HG03039 (cell line): ENCODE measurements around the gene TROAP.
A peak's percentile ranks its signal among the peaks of the same experiment; 100 is the strongest.

ENCODE experiments used
- ATAC-seq: cut with Tn5 transposase; IDR thresholded peaks from one replicate; pipeline ENCODE4 v1.9.1; 2021; ENCODE audit warnings: mild to moderate bottlenecking, moderate library complexity; ENCODE audit not compliant: unreplicated experiment

TROAP gene

GRCh38 chr12:49341777-49342065, 18.7 kb downstream of the TROAP start:
- no peak for ATAC-seq

- peak; percentile 63 for ATAC-seq
Measured at GRCh38 chr12:49342066-49342913, 19.2 kb downstream of the TROAP start.

DNA sequence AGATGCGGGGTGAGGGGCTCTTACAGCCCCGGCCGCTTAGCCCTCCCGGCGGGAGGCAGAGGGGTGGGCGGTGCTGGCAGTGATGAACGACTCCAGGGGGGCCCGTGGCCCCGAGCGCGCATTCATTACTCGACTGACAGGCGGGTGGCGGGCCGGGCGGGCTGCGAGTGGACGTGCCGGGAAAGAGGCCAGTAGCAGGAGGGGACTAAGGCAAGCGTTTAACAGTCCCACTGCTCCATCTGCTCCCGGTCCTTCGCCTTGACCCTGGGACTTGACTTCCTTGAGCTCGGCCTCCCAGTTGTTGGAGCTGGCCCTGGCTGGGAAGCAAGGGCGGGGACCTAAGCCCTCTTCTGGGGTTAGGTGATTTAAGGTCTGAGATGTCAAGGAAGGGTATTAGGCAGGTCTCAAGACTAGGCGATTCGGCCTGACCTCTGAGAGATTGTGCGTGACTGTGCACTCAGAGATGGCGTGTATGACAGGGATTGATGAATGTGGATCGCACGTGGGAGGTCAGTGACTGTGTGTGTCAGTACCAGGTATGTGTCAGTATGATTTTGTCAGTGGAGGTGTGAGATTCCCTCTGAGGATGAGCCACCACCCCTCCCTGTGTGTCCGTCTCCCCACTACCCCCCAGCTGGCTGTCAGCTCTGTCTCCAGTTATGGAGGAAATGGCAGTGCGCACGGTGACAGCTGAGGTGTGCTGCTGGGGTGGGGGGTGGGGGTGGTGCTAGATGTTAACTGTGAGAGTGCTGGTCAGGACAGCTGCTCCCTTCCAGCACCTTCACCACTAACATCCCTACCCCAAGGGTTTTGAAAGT, 20.1 kb downstream of the TROAP start:
- no peak for ATAC-seq

GRCh38 chr12:49344486-49345050, 21.5 kb downstream of the TROAP start:
- ATAC-seq = no peak

DNA sequence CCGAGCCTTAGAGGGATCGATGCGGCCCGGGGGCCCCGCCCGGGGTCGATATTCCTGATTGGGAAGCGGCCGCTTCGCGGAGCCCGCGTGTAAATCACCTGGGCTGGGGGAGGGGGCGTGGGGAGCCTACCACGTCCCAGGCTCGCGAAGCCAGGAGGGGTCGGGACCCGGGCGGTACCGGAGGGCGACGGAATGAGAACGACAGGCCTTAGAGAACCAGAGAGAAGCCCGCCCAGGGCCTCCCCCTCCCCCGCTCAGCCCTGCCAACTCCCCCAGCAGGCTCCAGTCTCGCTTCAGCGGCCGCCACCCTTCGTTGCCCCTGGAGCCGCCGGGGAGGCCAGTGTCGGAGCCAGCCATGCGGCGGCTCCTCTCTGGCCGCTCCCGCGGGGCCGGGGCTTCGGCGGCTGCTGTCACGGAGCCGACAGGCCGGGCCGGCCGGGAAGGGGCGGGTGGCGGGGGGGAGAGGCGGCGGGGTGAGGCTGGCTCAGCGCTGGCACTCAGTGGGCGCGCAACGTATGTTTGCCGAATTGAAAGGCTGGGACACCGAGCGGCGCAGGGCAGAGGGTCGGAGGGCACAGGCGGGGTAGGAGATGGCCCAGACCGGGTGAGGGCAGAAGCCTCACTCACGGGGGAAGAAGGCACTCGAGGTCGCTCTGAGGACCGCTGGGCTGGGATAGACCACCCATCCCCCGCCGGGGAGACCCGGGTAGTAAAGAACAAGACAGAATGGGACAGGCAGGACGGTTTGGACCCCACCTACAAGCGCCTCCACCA, 22.2 kb downstream of the TROAP start:
- no peak for ATAC-seq

GRCh38 chr12:49345825-49346658, 23.0 kb downstream of the TROAP start:
- no peak for ATAC-seq

- ATAC-seq = no peak
Measured at GRCh38 chr12:49346659-49347310, 23.7 kb downstream of the TROAP start, which contains the start of gene DNAJC22. Gene DNAJC22 (plus strand): TSS chr12:49346888. CDS start chr12:49348873, 1,985 bp downstream.

- ATAC-seq = no peak
Measured at GRCh38 chr12:49347311-49348193, 24.5 kb downstream of the TROAP start.

GRCh38 chr12:49348781-49349180, 25.7 kb downstream of the TROAP start:
- no peak for ATAC-seq

- ATAC-seq = no peak
Measured at GRCh38 chr12:49349266-49349665, 26.2 kb downstream of the TROAP start.

- ATAC-seq = no peak
Measured at GRCh38 chr12:49352351-49352750, 29.3 kb downstream of the TROAP start.

GRCh38 chr12:49355913-49356312, 32.9 kb downstream of the TROAP start:
- ATAC-seq = no peak

DNA sequence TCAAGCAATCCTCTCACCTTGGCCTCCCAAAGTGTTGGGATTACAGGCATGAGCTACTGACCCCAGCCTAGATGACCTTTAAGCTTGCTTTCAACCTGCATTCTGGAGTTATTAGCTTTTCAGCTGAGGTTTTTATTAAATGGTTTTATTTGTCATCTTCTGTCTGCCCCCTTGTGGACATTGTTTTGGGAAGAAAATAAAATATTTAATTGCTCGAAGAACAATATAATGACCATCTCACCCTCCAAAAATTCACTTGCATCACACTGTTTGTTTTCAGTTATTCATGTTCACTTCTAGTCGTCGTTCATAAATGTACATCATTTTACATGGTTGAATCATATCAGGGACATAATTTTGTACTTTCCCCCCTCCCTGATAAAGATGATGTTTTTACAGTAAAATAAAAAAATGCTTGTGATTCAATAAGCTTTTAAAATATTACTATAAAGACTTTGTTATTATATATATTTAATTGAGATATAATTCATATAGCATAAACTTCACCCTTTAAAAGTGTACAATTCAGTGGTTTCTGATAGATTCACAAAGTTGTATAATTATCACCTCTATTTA, 34.1 kb downstream of the TROAP start:
- ATAC-seq = no peak

DNA sequence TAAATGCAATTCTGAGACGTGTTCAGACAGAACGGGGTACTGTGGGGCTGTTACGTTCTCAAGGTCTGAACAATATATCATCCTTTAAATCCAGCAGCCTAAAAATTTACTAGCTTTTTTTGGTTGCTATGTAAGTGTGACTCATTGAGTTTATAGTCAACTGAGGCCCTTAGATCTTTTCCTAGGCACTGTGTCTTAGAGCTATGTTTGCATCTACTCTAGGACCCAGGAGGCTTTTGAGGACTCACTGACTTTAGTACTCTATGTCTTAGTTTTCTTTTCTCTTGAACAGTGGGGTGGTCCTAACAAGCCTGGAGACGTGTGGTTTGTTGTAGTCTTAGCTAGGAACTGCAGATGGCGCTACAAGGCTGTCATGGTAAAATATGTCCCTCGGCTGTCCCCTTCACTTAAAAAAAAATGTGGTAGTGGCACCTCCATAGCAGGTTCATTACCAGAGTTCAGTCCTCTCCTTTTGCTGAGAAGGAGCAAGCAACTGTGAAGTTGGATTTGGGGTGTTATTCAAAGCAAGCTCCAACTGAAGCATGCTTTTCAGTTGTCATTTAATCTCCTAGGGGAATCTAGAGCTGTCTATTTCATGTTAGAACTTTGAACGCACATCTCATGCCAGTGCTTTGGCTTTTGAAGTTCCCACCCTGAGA, 35.6 kb downstream of the TROAP start:
- no peak for ATAC-seq

GRCh38 chr12:49359671-49360070, 36.6 kb downstream of the TROAP start:
- no peak for ATAC-seq

DNA sequence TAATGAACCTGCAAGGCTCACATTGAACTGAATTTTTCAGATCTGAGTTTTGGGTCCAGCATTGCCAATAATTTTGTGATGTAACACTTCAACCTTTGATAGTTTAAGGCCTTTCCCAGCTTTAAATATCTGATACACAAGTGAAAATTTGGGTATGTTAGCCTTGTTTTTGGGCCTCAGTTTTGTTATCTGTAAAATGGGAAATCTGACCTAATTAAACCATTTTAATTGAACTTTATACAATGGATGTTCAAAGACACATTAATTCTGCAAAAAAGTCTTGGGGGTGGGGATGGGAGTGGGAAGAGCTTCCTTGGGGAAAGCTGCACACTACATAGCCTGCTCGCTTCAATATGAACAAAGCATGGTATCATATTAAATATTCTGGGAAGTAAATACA, 39.0 kb downstream of the TROAP start:
- ATAC-seq = no peak

- ATAC-seq = no peak
Measured at GRCh38 chr12:49364989-49365388, 41.9 kb downstream of the TROAP start.

DNA sequence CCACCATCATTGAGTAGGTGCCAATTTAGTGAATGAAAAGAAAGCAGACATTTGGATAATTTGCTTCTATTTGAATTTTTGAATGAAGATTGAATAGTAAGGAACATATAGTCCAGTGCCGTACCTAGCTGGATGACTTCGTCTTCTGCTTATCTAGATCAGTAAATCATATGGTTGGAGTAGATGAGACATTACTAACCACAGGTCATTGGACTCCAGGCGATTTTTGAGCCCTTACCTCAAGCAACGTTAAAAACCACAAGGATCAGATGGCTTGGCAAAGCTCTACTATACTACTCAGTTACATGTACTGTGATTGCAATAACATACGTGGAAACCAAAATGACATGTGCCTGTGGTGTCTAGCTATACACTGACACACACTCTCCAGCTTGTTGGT, 42.5 kb downstream of the TROAP start:
- no peak for ATAC-seq
